ENCODE measurements around the gene THSD8. TPM values are rescaled to one million over a fixed set of nuclear protein-coding genes. Genes with fewer than 3 reads are reported as not detected.

Gene THSD8
- total and polyA plus RNA-seq, 12 donors, result 1.8 to 8.6 (median 4.6) TPM; not detected in 4

DNA sequence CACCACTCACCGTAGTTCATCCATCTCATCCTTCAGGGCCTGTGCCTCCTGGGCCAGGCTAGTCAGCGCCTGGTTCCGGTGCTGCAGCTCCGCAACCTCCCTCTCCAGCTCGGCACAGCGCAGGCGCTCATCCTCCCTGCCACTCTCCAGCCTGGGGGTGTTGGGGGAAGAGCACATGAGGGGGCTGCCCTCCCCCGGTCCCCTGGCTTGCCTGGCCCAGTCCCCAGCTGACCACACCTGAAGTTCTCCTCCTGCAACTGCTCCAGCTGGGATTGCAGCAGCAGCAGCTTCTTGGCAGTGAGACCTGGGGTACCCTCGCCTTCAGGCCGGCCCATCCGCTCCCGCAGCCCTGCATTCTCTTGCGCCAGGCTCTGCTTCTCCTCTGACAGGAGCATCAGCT, 30.9 kb upstream of the THSD8 start:
- Histone ChIP-seq H3K27ac (no peak overlapping the region), H3K27me3 (no peaks in the 10 kb centered on the region), H3K36me3 (replicated peaks in 1 of 2) (peaks cover 0 to 6% of the 10 kb centered on the region in 2 donors), H3K9me3 (replicated peaks in 1 of 3) (no peaks in the 10 kb centered on the region), H3K4me3 (no peak overlapping the region), H3K4me1 (replicated peaks in 1 of 2) (peaks cover 5 to 6% of the 10 kb centered on the region in 2 donors)
- DNase-seq, result no peak
- no peak for TF ChIP-seq CTCF (IDR thresholded peaks at IDR 0.05)
- intact Hi-C loops (cut with DNase I), result no loop called here
- WGBS, 4 donors, result 93 to 100% (median 96%) methylated on average over 6 to 13 of the region's 13 CpGs

GRCh38 chr19:12772323-12772722, 29.5 kb upstream of the THSD8 start:
- no peaks in the 10 kb centered on the region for H3K27me3 ChIP-seq
- peaks cover 5 to 9% of the 10 kb centered on the region in 2 donors for H3K4me1 ChIP-seq (replicated peaks in 1 of 2)
- TF ChIP-seq POLR2A (IDR thresholded peaks at IDR 0.05) (no peak), CTCF (IDR thresholded peaks at IDR 0.05) (no peak)
- no peaks in the 10 kb centered on the region for H3K9me3 ChIP-seq (replicated peaks in 1 of 3)
- H3K4me3 ChIP-seq, result no peak overlapping the region
- 79 to 82% (median 80%) methylated on average over 3 to 4 of the region's 4 CpGs for WGBS, 4 donors
- DNase-seq, result no peak
- H3K36me3 ChIP-seq (replicated peaks in 1 of 2), result peaks cover 0 to 6% of the 10 kb centered on the region in 2 donors
- H3K27ac ChIP-seq, result no peak overlapping the region
- intact Hi-C loops (cut with DNase I), result no loop called here

- peak in 1 of 7 donors; percentile 52 for DNase-seq
- intact Hi-C loops (cut with DNase I), result no loop called here
- WGBS, 4 donors, result 82 to 94% (median 87%) methylated on average over 2 of the region's 2 CpGs
- Histone ChIP-seq H3K36me3 (replicated peaks in 1 of 2) (no peaks in the 10 kb centered on the region), H3K9me3 (replicated peaks in 1 of 3) (no peaks in the 10 kb centered on the region), H3K4me3 (no peak overlapping the region), H3K4me1 (replicated peaks in 1 of 2) (peaks cover 10 to 20% of the 10 kb centered on the region in 2 donors), H3K27ac (no peak overlapping the region), H3K27me3 (no peaks in the 10 kb centered on the region)
- TF ChIP-seq POLR2A (IDR thresholded peaks at IDR 0.05) (no peak), CTCF (IDR thresholded peaks at IDR 0.05) (no peak)
Measured at GRCh38 chr19:12773571-12773970, 28.3 kb upstream of the THSD8 start.

DNA sequence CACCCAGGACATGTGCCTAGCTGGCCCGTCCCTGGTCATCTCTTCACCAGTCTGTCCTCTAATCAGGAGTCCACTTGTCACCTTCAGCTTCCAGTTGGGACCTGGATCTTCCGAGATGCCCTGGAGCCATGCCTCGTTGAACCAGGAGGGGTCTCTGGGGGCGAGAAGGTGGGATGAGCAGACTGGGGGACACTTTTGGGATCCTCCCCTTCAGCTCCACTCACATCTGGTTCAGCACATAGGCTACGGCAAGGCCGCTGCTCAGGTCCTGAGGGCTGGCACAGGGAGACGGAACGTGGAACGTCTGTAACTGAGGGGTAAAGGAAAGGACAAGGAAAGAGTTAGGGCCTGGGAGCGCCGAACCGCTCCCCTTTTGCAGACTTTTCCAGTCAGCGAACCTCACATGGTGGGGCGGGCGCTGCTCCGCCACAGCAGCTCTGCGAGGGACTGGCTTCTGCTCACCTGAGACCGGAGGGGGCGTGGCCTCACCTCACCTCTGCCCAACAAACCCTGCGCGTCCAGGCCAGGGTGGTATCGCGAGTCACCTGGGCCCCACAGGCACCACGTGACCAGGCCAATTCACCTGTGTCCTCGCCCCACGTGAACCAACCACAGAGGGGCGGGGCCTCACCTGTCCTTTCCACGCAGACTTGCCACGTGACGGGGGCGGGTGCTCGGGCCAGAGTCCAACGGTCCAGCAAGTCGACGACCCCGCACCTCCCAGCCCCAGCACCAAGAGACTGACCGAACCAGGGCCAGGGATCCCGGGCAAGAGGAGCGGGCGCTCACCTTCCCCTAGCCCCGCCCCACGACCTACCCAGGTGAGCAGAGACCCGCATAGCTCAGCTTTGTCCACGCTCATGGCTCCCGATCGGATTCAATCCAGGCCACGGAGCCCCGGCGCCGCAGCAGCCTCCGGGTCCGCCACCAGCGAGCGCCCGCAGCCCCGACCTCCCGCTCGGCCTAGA, 27.0 kb upstream of the THSD8 start, which contains the start of gene HOOK2:
Gene HOOK2, minus strand, starts transcription at position 965 of the 968 bp plus-strand sequence. Its CDS starts 103 bp downstream, at position 862.
- Histone ChIP-seq H3K27ac (peak within 1 kb of the TSS in 2 of 5 donors; percentile 63 to 76), H3K9me3 (replicated peaks in 1 of 3) (no peaks in the 10 kb centered on the region), H3K27me3 (no peaks in the 10 kb centered on the region), H3K4me1 (replicated peaks in 1 of 2) (peaks cover 20 to 32% of the 10 kb centered on the region in 2 donors), H3K36me3 (replicated peaks in 1 of 2) (no peaks in the 10 kb centered on the region), H3K4me3 (peak within 1 kb of the TSS in 3 of 4 donors; percentile 22 to 66 (median 48))
- TF ChIP-seq POLR2A (IDR thresholded peaks at IDR 0.05) (peak in 1 of 2 donors; percentile 15), CTCF (IDR thresholded peaks at IDR 0.05) (no peak)
- intact Hi-C loops (cut with DNase I), result no loop called here
- peak in 4 of 7 donors; percentile 59 to 81 (median 68) for DNase-seq
- WGBS, 4 donors, result 20 to 61% (median 30%) methylated on average over 13 to 58 of the region's 58 CpGs
